ENCODE data around the gene JPH4.

The JPH4 gene

GRCh38 chr14:23525611-23526010, 53.0 kb downstream of the JPH4 start:
- no peak for DNase-seq (ENCODE audit: low spot score)

GRCh38 chr14:23524954-23525353, 53.6 kb downstream of the JPH4 start:
- DNase-seq (ENCODE audit: low spot score) = no peak

- no peak for DNase-seq (ENCODE audit: low spot score)
These were observed 55.2 kb downstream of the JPH4 start for GRCh38 chr14:23523229-23524016.

- DNase-seq (ENCODE audit: low spot score) = no peak
These were observed 55.9 kb downstream of the JPH4 start for GRCh38 chr14:23522643-23523198.

- DNase-seq (ENCODE audit: low spot score) = no peak
These were observed 56.6 kb downstream of the JPH4 start for GRCh38 chr14:23521785-23522640.

- no peak for DNase-seq (ENCODE audit: low spot score)
These were observed 57.6 kb downstream of the JPH4 start for GRCh38 chr14:23520899-23521533.

GRCh38 chr14:23518709-23519108, 59.9 kb downstream of the JPH4 start:
- no peak for DNase-seq (ENCODE audit: low spot score)
